Uterus (tissue), 2 donors: ENCODE data around the gene DBH.

Experiments used
- POLR2A ChIP-seq, 2 donors: fragments of 450-650 bp; IDR thresholded peaks; one replicate each; pipeline ENCODE4 v1.6.1; 2016; ENCODE audit warnings: antibody characterized with exemption in 2 of 2, mild to moderate bottlenecking in 1 of 2, moderate library complexity in 1 of 2
- TF ChIP-seq, protein P1 (sequence below), 4 experiments: fragments of 200-600 bp in 2 of 4; fragments of 450-650 bp in 2 of 4; sonication (generic) in 2 of 4; IDR thresholded peaks; one replicate each; pipeline ENCODE4 v1.5.1; 2016 to 2019; ENCODE audit warnings: antibody characterized with exemption in 4 of 4, mild to moderate bottlenecking in 2 of 4, moderate library complexity in 1 of 4

- TF ChIP-seq, protein P1, sequence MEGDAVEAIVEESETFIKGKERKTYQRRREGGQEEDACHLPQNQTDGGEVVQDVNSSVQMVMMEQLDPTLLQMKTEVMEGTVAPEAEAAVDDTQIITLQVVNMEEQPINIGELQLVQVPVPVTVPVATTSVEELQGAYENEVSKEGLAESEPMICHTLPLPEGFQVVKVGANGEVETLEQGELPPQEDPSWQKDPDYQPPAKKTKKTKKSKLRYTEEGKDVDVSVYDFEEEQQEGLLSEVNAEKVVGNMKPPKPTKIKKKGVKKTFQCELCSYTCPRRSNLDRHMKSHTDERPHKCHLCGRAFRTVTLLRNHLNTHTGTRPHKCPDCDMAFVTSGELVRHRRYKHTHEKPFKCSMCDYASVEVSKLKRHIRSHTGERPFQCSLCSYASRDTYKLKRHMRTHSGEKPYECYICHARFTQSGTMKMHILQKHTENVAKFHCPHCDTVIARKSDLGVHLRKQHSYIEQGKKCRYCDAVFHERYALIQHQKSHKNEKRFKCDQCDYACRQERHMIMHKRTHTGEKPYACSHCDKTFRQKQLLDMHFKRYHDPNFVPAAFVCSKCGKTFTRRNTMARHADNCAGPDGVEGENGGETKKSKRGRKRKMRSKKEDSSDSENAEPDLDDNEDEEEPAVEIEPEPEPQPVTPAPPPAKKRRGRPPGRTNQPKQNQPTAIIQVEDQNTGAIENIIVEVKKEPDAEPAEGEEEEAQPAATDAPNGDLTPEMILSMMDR (IDR thresholded peaks at IDR 0.05): no peak
- TF ChIP-seq POLR2A (IDR thresholded peaks at IDR 0.05): no peak
Observed at GRCh38 chr9:133643362-133643755, 7.2 kb downstream of the DBH start.
